Heart left ventricle (tissue), 16 donors: ENCODE data around the gene HOXA2. TPM values are rescaled to one million over a fixed set of nuclear protein-coding genes. Genes with fewer than 3 reads are reported as not detected.
A peak's percentile ranks its signal among the peaks of the same experiment; 100 is the strongest.

Experiments used
- ATAC-seq, 4 donors: fragments of 200-7000 bp; cut with Tn5 transposase; one replicate each; pipeline ENCODE4 v1.9.1; 2020 to 2022; ENCODE audit warnings: moderate library complexity in 4 of 4, mild to moderate bottlenecking in 3 of 4, moderate number of reproducible peaks in 1 of 4
- DNase-seq, 5 donors: peaks; one replicate each; pipeline ENCODE4 v3.0.0-alpha.2; 2020
- H3K27ac ChIP-seq, 12 donors: fragments of 200-600 bp; sonication (generic) in 4 of 12; one replicate each; pipeline versions ENCODE4 v1.5.0 to v1.8.0; 2016 to 2022; ENCODE audit warnings: mild to moderate bottlenecking in 2 of 12
- H3K27me3 ChIP-seq, 9 donors: fragments of 200-600 bp; sonication (generic) in 2 of 9; one replicate each; pipeline versions ENCODE4 v1.5.1 to v1.8.0; 2016 to 2022; ENCODE audit warnings: mild to moderate bottlenecking in 3 of 9
- H3K36me3 ChIP-seq, 9 donors: fragments of 200-600 bp; sonication (generic) in 2 of 9; one replicate each; pipeline versions ENCODE4 v1.5.0 to v1.8.0; 2018 to 2022; ENCODE audit warnings: mild to moderate bottlenecking in 2 of 9
- H3K4me1 ChIP-seq, 12 donors: fragments of 200-600 bp; sonication (generic) in 4 of 12; one replicate each; pipeline versions ENCODE4 v1.5.0 to v1.8.0; 2016 to 2022; ENCODE audit warnings: mild to moderate bottlenecking in 3 of 12
- H3K4me3 ChIP-seq, 12 donors: fragments of 200-600 bp; sonication (generic) in 4 of 12; one replicate each; pipeline versions ENCODE4 v1.5.0 to v1.8.0; 2017 to 2022; ENCODE audit warnings: mild to moderate bottlenecking in 9 of 12, moderate library complexity in 4 of 12
- H3K9me3 ChIP-seq, 12 donors: fragments of 200-600 bp; sonication (generic) in 4 of 12; one replicate each; pipeline versions ENCODE4 v1.5.0 to v1.8.0; 2016 to 2022; ENCODE audit warnings: mild to moderate bottlenecking in 1 of 12
- POLR2A ChIP-seq, 2 donors: fragments of 450-650 bp; IDR thresholded peaks; one replicate each; pipeline ENCODE4 v1.6.1; 2017; ENCODE audit warnings: antibody characterized with exemption in 2 of 2, mild to moderate bottlenecking in 2 of 2, moderate library complexity in 2 of 2
- WGBS, 4 donors: extraction: QIAGEN DNeasy Blood & Tissue Kit in 2 of 4; methylation state at CpG; one replicate each; pipeline versions ENCODE4 v1.1.5 to v1.1.7; 2013 to 2018; 5-methylcytosine and 5-hydroxymethylcytosine counted together
- intact Hi-C, 10 donors: fragments of 100-400 bp; cut with DNase I; formaldehyde crosslinking; loops; one replicate each; pipeline versions ENCODE4 v1.11.1 to v1.14.2; 2022
- polyA plus RNA-seq, 2 donors: library from polyadenylated mRNA; stranded (reverse); fragments of 200-250 nt; gene quantifications; one replicate each; pipeline ENCODE4 v1.2.3, GENCODE V29; 2013
- total RNA-seq, 9 donors: library from RNA; depleted of rRNA in 2 of 9; stranded (reverse); fragments of >200 nt in 2 of 9; fragmentation: NEBNext Ultra II Directional in 3 of 9; extraction: Animal tissue kit (Norgen Biotek cat#: 25700) in 3 of 9; gene quantifications; one replicate each; pipeline versions ENCODE4 v1.1.0 to v1.2.4, GENCODE V29; 2016 to 2023
- TF ChIP-seq, protein P1 (sequence below), 12 donors: fragments of 200-600 bp; sonication (generic) in 4 of 12; IDR thresholded peaks; one replicate each; pipeline versions ENCODE4 v1.5.0 to v1.8.0; 2018 to 2022; ENCODE audit warnings: antibody characterized with exemption in 12 of 12, mild to moderate bottlenecking in 5 of 12
- donor health status: ischemic (EF 13 %, LVEDD 7.1; RV severe dilation, severe dysfunction).
- donor health status: healthy with polysubstance abuse.
- donor health status: DM: no; HTN: yes; CAD: no.
- donor health status: DM: no; HTN: no; CAD: no.
- donor health status: ischemic (EF 25% LVEDD 6.9; RV normal size, moderate dysfunction).
- donor health status: ischemic (EF 25% LVEDD 5.7; RV mildly dilated, moderate dysfunction).
- donor health status: healthy.
- donor health status: DM: yes; HTN: yes; CAD: no.
- donor health status: ischemic (EF 35%, LVEDD 5.7; RV mildly dilated, moderate dysfunction).
- donor health status: nonischemic (EF 11% LVEDD 7.7; RV severe dilation, severe dysfunction).
- donor health status: DM: yes; HTN: yes; CAD: no.
- donor health status: PGD.
- donor health status: ischemic (EF 29% LVEDD 5.4; RV normal size, mild dysfunction).
- donor health status: nonischemic (EF 23%, LVEDD 6.1; RV moderate dilation, normal function).

Gene HOXA2
- total and polyA plus RNA-seq, 11 donors = 0.03 to 0.57 (median 0.14) TPM; not detected in 8

DNA sequence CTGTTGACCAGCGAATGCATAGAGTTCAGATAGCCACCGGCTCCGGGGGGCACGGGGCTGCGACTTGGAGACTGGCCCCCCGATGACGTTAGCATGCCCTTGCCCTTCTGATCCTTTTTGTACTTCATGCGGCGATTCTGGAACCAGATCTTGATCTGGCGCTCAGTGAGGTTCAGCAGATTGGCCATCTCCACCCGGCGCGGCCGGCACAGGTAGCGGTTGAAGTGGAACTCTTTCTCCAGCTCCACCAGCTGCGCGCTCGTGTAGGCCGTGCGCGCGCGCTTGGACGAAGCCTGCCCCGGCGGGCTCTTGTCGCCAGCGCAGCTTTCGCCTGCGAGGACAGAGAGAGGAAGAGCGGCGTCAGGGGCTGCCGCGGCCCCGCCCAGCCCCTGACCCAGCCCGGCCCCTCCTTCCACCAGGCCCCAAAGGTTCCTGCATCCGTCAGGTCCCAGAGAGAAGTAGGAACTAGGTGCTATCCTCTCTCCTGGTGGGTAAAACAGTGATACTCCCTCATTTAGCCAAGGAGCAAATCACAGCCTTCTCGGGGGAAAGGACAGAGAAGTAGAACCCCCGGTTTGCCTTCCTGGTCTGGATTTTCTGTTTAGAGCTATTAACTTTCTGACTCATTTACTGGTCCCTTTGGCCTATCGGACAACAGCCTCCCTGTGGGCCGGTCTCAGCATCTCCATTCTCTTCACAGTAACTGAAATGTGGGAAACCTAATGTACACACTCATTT is 6.1 kb upstream of the HOXA2 start:
- Histone ChIP-seq H3K4me3 (peak overlapping the region in 7 of 12 donors; percentile 17 to 51 (median 36)), H3K27ac (peak overlapping the region in 9 of 12 donors; percentile 44 to 93 (median 67)), H3K36me3 (no peaks in the 10 kb centered on the region), H3K27me3 (peaks cover 63 to 100% (median 97%) of the 10 kb centered on the region in 9 donors), H3K4me1 (peaks cover 0 to 34% (median 3%) of the 10 kb centered on the region in 12 donors), H3K9me3 (no peaks in the 10 kb centered on the region)
- TF ChIP-seq, protein P1, sequence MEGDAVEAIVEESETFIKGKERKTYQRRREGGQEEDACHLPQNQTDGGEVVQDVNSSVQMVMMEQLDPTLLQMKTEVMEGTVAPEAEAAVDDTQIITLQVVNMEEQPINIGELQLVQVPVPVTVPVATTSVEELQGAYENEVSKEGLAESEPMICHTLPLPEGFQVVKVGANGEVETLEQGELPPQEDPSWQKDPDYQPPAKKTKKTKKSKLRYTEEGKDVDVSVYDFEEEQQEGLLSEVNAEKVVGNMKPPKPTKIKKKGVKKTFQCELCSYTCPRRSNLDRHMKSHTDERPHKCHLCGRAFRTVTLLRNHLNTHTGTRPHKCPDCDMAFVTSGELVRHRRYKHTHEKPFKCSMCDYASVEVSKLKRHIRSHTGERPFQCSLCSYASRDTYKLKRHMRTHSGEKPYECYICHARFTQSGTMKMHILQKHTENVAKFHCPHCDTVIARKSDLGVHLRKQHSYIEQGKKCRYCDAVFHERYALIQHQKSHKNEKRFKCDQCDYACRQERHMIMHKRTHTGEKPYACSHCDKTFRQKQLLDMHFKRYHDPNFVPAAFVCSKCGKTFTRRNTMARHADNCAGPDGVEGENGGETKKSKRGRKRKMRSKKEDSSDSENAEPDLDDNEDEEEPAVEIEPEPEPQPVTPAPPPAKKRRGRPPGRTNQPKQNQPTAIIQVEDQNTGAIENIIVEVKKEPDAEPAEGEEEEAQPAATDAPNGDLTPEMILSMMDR (IDR thresholded peaks at IDR 0.05) = no peak
- TF ChIP-seq POLR2A (IDR thresholded peaks at IDR 0.05) = peak in 1 of 2 donors; percentile 76
- intact Hi-C loops = no loop called here
- ATAC-seq (peak; percentile 29 to 72 (median 52)), DNase-seq (peak in 1 of 5 donors; percentile 72)
- WGBS, 4 donors = 10 to 16% (median 13%) methylated on average over 22 to 41 of the region's 41 CpGs

- DNase-seq = no peak
- intact Hi-C loops = no loop called here
- Histone ChIP-seq H3K27me3 (peaks cover 60 to 100% (median 97%) of the 10 kb centered on the region in 9 donors), H3K4me3 (peak overlapping the region in 7 of 12 donors; percentile 17 to 51 (median 36)), H3K27ac (peak overlapping the region in 9 of 12 donors; percentile 44 to 93 (median 67)), H3K36me3 (no peaks in the 10 kb centered on the region), H3K4me1 (peaks cover 0 to 32% (median 5%) of the 10 kb centered on the region in 12 donors), H3K9me3 (no peaks in the 10 kb centered on the region)
- no peak for TF ChIP-seq POLR2A (IDR thresholded peaks at IDR 0.05)
- TF ChIP-seq, protein P1 (IDR thresholded peaks at IDR 0.05) = no peak
- WGBS, 4 donors = 15 to 20% (median 17%) methylated on average over 29 to 47 of the region's 47 CpGs
- no peak for ATAC-seq
These were observed 5.2 kb upstream of the HOXA2 start for GRCh38 chr7:27107391-27108381.

- peaks cover 63 to 100% (median 97%) of the 10 kb centered on the region in 9 donors for H3K27me3 ChIP-seq
- 17 to 19% (median 18%) methylated on average over 14 of the region's 14 CpGs for WGBS, 4 donors
- H3K9me3 ChIP-seq = no peaks in the 10 kb centered on the region
- ATAC-seq (no peak), DNase-seq (no peak)
- TF ChIP-seq, protein P1 (IDR thresholded peaks at IDR 0.05) = no peak
- no peak for TF ChIP-seq POLR2A (IDR thresholded peaks at IDR 0.05)
- no peaks in the 10 kb centered on the region for H3K36me3 ChIP-seq
- intact Hi-C loops = no loop called here
- peaks cover 0 to 33% (median 6%) of the 10 kb centered on the region in 12 donors for H3K4me1 ChIP-seq
- peak overlapping the region in 9 of 12 donors; percentile 18 to 51 (median 31) for H3K4me3 ChIP-seq
- H3K27ac ChIP-seq = peak overlapping the region in 9 of 12 donors; percentile 2 to 93 (median 67)
These were observed 4.4 kb upstream of the HOXA2 start for GRCh38 chr7:27106901-27107240.
